ENCODE data around the gene DUSP23.

The DUSP23 gene

GRCh38 chr1:159749630-159750029 lies 31.1 kb upstream of the DUSP23 start:
- Mint-ChIP-seq H3K4me3 (no peak overlapping the region), H3K27me3 (ENCODE audit: low read depth, poor library complexity) (peaks cover 4% of the 10 kb centered on the region), H3K27ac (no peak overlapping the region), H3K36me3 (ENCODE audit: low read depth) (no peaks in the 10 kb centered on the region), H3K9me3 (no peaks in the 10 kb centered on the region), H3K4me1 (no peaks in the 10 kb centered on the region)
- DNase-seq = no peak
- no peak for TF ChIP-seq CTCF (IDR thresholded peaks at IDR 0.05)

GRCh38 chr1:159750621-159751020 lies 30.1 kb upstream of the DUSP23 start:
- no peak for DNase-seq
- TF ChIP-seq CTCF (IDR thresholded peaks at IDR 0.05) = no peak
- no peak overlapping the region for H3K27ac Mint-ChIP-seq

GRCh38 chr1:159751031-159751430 lies 29.7 kb upstream of the DUSP23 start:
- peaks cover 4% of the 10 kb centered on the region for H3K27me3 Mint-ChIP-seq (ENCODE audit: low read depth, poor library complexity)
- H3K9me3 Mint-ChIP-seq = no peaks in the 10 kb centered on the region
- no peaks in the 10 kb centered on the region for H3K36me3 Mint-ChIP-seq (ENCODE audit: low read depth)
- DNase-seq = no peak
- no peaks in the 10 kb centered on the region for H3K4me1 Mint-ChIP-seq
- no peak for TF ChIP-seq CTCF (IDR thresholded peaks at IDR 0.05)
- H3K4me3 Mint-ChIP-seq = no peak overlapping the region
- H3K27ac Mint-ChIP-seq = no peak overlapping the region

More at GRCh38 chr1:159750621-159751020, 30.1 kb upstream of the DUSP23 start:
- Mint-ChIP-seq H3K36me3 (ENCODE audit: low read depth) (no peaks in the 10 kb centered on the region), H3K27me3 (ENCODE audit: low read depth, poor library complexity) (peaks cover 4% of the 10 kb centered on the region), H3K4me3 (no peak overlapping the region), H3K9me3 (no peaks in the 10 kb centered on the region), H3K4me1 (no peaks in the 10 kb centered on the region)

- TF ChIP-seq CTCF (IDR thresholded peaks at IDR 0.05) = no peak
- H3K36me3 Mint-ChIP-seq (ENCODE audit: low read depth) = no peaks in the 10 kb centered on the region
- no peaks in the 10 kb centered on the region for H3K4me1 Mint-ChIP-seq
- DNase-seq = no peak
- H3K27me3 Mint-ChIP-seq (ENCODE audit: low read depth, poor library complexity) = peaks cover 8% of the 10 kb centered on the region
- no peaks in the 10 kb centered on the region for H3K9me3 Mint-ChIP-seq
- no peak overlapping the region for H3K4me3 Mint-ChIP-seq
- no peak overlapping the region for H3K27ac Mint-ChIP-seq
These were observed 28.6 kb upstream of the DUSP23 start for GRCh38 chr1:159752135-159752580.

- no peaks in the 10 kb centered on the region for H3K4me1 Mint-ChIP-seq
- no peaks in the 10 kb centered on the region for H3K9me3 Mint-ChIP-seq
- no peaks in the 10 kb centered on the region for H3K36me3 Mint-ChIP-seq (ENCODE audit: low read depth)
- H3K27me3 Mint-ChIP-seq (ENCODE audit: low read depth, poor library complexity) = peaks cover 10% of the 10 kb centered on the region
- no peak for DNase-seq
- no peak for TF ChIP-seq CTCF (IDR thresholded peaks at IDR 0.05)
- no peak overlapping the region for H3K4me3 Mint-ChIP-seq
- no peak overlapping the region for H3K27ac Mint-ChIP-seq
These were observed 27.4 kb upstream of the DUSP23 start for GRCh38 chr1:159753386-159753785.

- Mint-ChIP-seq H3K27me3 (ENCODE audit: low read depth, poor library complexity) (peaks cover 10% of the 10 kb centered on the region), H3K9me3 (no peaks in the 10 kb centered on the region), H3K36me3 (ENCODE audit: low read depth) (no peaks in the 10 kb centered on the region), H3K4me3 (no peak overlapping the region), H3K27ac (no peak overlapping the region), H3K4me1 (no peaks in the 10 kb centered on the region)
- no peak for TF ChIP-seq CTCF (IDR thresholded peaks at IDR 0.05)
- DNase-seq = no peak
These were observed 25.2 kb upstream of the DUSP23 start for GRCh38 chr1:159755451-159756007.

Data from nephron progenitor cell (in vitro differentiated cells).